Breast epithelium (tissue), 3 donors: ENCODE results near the gene SLTM.
"Not testable (repeated sequence)": the region's sequence is repeated elsewhere in the genome, so short reads cannot be mapped to it uniquely, and the experiment has no call there.

Experiments
- CTCF ChIP-seq, 3 donors: fragments of 450-650 bp; IDR thresholded peaks; one replicate each; pipeline ENCODE4 v1.5.1; 2016 to 2017; ENCODE audit warnings: antibody characterized with exemption in 3 of 3, mild to moderate bottlenecking in 3 of 3, moderate library complexity in 3 of 3
- POLR2A ChIP-seq: fragments of 450-650 bp; IDR thresholded peaks from one replicate; pipeline ENCODE4 v1.6.1; 2016; ENCODE audit warnings: antibody characterized with exemption, mild to moderate bottlenecking, moderate library complexity
- POLR2AphosphoS5 ChIP-seq, 3 donors: sonication (generic); formaldehyde crosslinking; IDR thresholded peaks; one replicate each; pipeline ENCODE4 v1.6.1; 2017; ENCODE audit warnings: antibody characterized with exemption in 3 of 3

- not testable (repeated sequence) for TF ChIP-seq CTCF (IDR thresholded peaks at IDR 0.05); POLR2AphosphoS5 (IDR thresholded peaks at IDR 0.05); POLR2A
Observed at GRCh38 chr15:58851205-58851604, 82.3 kb downstream of the SLTM start.
